Endothelial cell of umbilical vein (primary cell): ENCODE data around the gene SPNS2. TPM values are rescaled to one million over a fixed set of nuclear protein-coding genes. Genes with fewer than 3 reads are reported as not detected.

Source experiments
- BruUV-seq: library from RNA; stranded (reverse); fragments of 400-500 nt; replicated peaks from 2 replicates; lab custom pipeline; 2021; lab: Mats Ljungman, UMichigan
- CTCF ChIA-PET: fragments of 300-600, 350-600 bp; sonication (Branson Sonifier 250); formaldehyde crosslinking; loops from one replicate; lab custom pipeline; 2021; ENCODE audit warnings: antibody characterized with exemption, inconsistent platforms; lab: Charles Lee
- POLR2A ChIA-PET: fragments of 300-600, 350-600 bp; sonication (Branson Sonifier 250); formaldehyde crosslinking; loops from one replicate; lab custom pipeline; 2021; ENCODE audit warnings: antibody characterized with exemption, inconsistent platforms; lab: Charles Lee
- DNase-seq: peaks from one replicate; pipeline ENCODE4 v3.0.0-alpha.2; 2011; ENCODE audit warnings: low read depth, low spot score
- FAIRE-seq: peaks from 2 replicates; lab custom pipeline; 2011; peaks lifted over from hg19 to GRCh38; lab: Jason Lieb, UNC
- H2AFZ ChIP-seq: 2 replicates; pipeline ENCODE4 v1.6.0; 2012; ENCODE audit warnings: low read depth, low read length, control low read depth, inconsistent platforms
- H3K27ac ChIP-seq: 2 replicates; pipeline ENCODE4 v1.5.1; 2011; ENCODE audit warnings: low read depth, mild to moderate bottlenecking, control low read depth, low read length, moderate library complexity; ENCODE audit not compliant: insufficient read depth
- H3K27me3 ChIP-seq, 2 experiments: 2 replicates each; pipeline versions ENCODE4 v1.6.0 to v1.6.1; 2011; ENCODE audit warnings: low read length in 2 of 2, mixed read lengths in 1 of 2; ENCODE audit not compliant: control insufficient read depth in 2 of 2, insufficient read depth in 2 of 2
- H3K36me3 ChIP-seq, 2 experiments: 2 replicates in 1 of 2; 3 replicates in 1 of 2; pipeline ENCODE4 v1.5.1; 2011; ENCODE audit warnings: low read length in 2 of 2, mild to moderate bottlenecking in 1 of 2, moderate library complexity in 1 of 2; ENCODE audit not compliant: control insufficient read depth in 2 of 2, insufficient read depth in 2 of 2; ENCODE audit errors: extremely low read depth in 1 of 2
- H3K4me1 ChIP-seq: 3 replicates; pipeline ENCODE4 v1.5.1; 2011; ENCODE audit warnings: mild to moderate bottlenecking, low read length; ENCODE audit not compliant: control insufficient read depth, insufficient read depth; ENCODE audit errors: extremely low read depth
- H3K4me2 ChIP-seq: 2 replicates; pipeline ENCODE4 v1.6.1; 2011; ENCODE audit warnings: low read length, control low read depth, mixed read lengths; ENCODE audit not compliant: insufficient read depth
- H3K4me3 ChIP-seq, 3 experiments: fragments of 200-600 bp in 1 of 3; sonication (generic), shearing (Covaris generic) in 1 of 3; replicated peaks in 1 of 3; 2 replicates each; pipeline ENCODE4 v1.5.1; 2011 to 2016; ENCODE audit warnings: control low read depth in 3 of 3, low read length in 3 of 3, mild to moderate bottlenecking in 2 of 3, inconsistent platforms in 1 of 3, low read depth in 1 of 3, moderate library complexity in 1 of 3; ENCODE audit not compliant: insufficient read depth in 1 of 3
- H3K79me2 ChIP-seq: 2 replicates; pipeline ENCODE4 v1.6.0; 2012; ENCODE audit warnings: low read length, inconsistent platforms; ENCODE audit not compliant: control insufficient read depth, insufficient read depth
- H3K9ac ChIP-seq: replicated peaks from 2 replicates; pipeline ENCODE3; 2011; ENCODE audit warnings: low read length, control low read depth; ENCODE audit not compliant: insufficient read depth; ENCODE audit errors: extremely low read depth
- H3K9me1 ChIP-seq: replicated peaks from 3 replicates; pipeline ENCODE4 v1.6.0; 2011; ENCODE audit warnings: mild to moderate bottlenecking, low read length; ENCODE audit not compliant: control insufficient read depth, insufficient read depth; ENCODE audit errors: extremely low read depth
- H3K9me3 ChIP-seq: replicated peaks from 2 replicates; pipeline ENCODE4 v1.5.1; 2012; ENCODE audit warnings: low read length, inconsistent platforms; ENCODE audit not compliant: control insufficient read depth, insufficient read depth
- H4K20me1 ChIP-seq: replicated peaks from 2 replicates; pipeline ENCODE3; 2011; ENCODE audit warnings: mild to moderate bottlenecking, low read length; ENCODE audit not compliant: control insufficient read depth, insufficient read depth; ENCODE audit errors: extremely low read depth
- EZH2 ChIP-seq: IDR thresholded peaks from 2 replicates; pipeline ENCODE4 v1.6.1; 2012; ENCODE audit warnings: borderline replicate concordance, low read depth, mild to moderate bottlenecking, moderate library complexity, low read length, inconsistent platforms; ENCODE audit not compliant: severe bottlenecking
- FOS ChIP-seq: IDR thresholded peaks from 2 replicates; pipeline ENCODE4 v1.6.1; 2011; ENCODE audit warnings: mild to moderate bottlenecking, low read length, moderate library complexity, borderline replicate concordance; ENCODE audit not compliant: insufficient read depth
- GATA2 ChIP-seq: IDR thresholded peaks from 2 replicates; pipeline ENCODE4 v1.7.0; 2011; ENCODE audit warnings: low read depth, mild to moderate bottlenecking, moderate library complexity, mixed read lengths, low read length; ENCODE audit not compliant: insufficient read length, insufficient read depth
- JUN ChIP-seq: IDR thresholded peaks from 2 replicates; pipeline ENCODE4 v1.6.1; 2011; ENCODE audit warnings: borderline replicate concordance, low read depth; ENCODE audit not compliant: insufficient read length, insufficient read depth
- MYC ChIP-seq: IDR thresholded peaks from one replicate; pipeline ENCODE4 v1.6.1; 2011; ENCODE audit warnings: mild to moderate bottlenecking, low read depth, low read length
- POLR2A ChIP-seq: IDR thresholded peaks from 2 replicates; pipeline ENCODE4 v1.6.1; 2012; ENCODE audit warnings: low read depth, mild to moderate bottlenecking, control low read depth, low read length
- POLR2AphosphoS5 ChIP-seq: IDR thresholded peaks from 2 replicates; pipeline ENCODE4 v1.6.1; 2012; ENCODE audit warnings: low read depth, mild to moderate bottlenecking, control low read depth, low read length, moderate library complexity; ENCODE audit not compliant: insufficient read depth
- dilution Hi-C: fragments of 300-500 bp; cut with MboI; formaldehyde crosslinking; loops from one replicate; pipeline ENCODE4 v1.15.0; 2019; ENCODE audit warnings: low sequenced_read_pairs; ENCODE audit not compliant: extremely low pct_ligation_motif_present
- intact Hi-C: fragments of 100-400 bp; cut with micrococcal nuclease; formaldehyde crosslinking; loops from one replicate; pipeline ENCODE4 v1.10.0; 2022
- polyA plus RNA-seq, 4 experiments: library from polyadenylated mRNA; depleted of rRNA in 3 of 4; stranded (reverse) in 3 of 4; unstranded in 1 of 4; fragments of >200 nt; gene quantifications; 2 replicates each; pipeline versions ENCODE4 v1.2.1 to v1.2.3, GENCODE V29; 2011 to 2012; ENCODE audit warnings: missing spikeins in 1 of 4
- total RNA-seq: library from RNA; stranded (reverse); gene quantifications from 2 replicates; pipeline ENCODE4 v1.2.3, GENCODE V29; 2021
- TF ChIP-seq, protein P1 (sequence below): IDR thresholded peaks from 2 replicates; pipeline ENCODE4 v1.6.1; 2011; ENCODE audit not compliant: insufficient read depth, insufficient read length
- TF ChIP-seq, protein P2 (sequence below), 2 donors: IDR thresholded peaks; 1 replicate in 1 of 2; 2 replicates in 1 of 2; pipeline ENCODE4 v1.5.1; 2011; ENCODE audit warnings: low read length in 2 of 2, mild to moderate bottlenecking in 2 of 2, moderate library complexity in 2 of 2, control low read depth in 1 of 2, inconsistent platforms in 1 of 2, low read depth in 1 of 2; ENCODE audit not compliant: insufficient read depth in 1 of 2; ENCODE audit errors: extremely low read depth in 1 of 2

The SPNS2 gene
- total and polyA plus RNA-seq, 2 donors (not counting 3 experiments of a cell fraction or from before 2014, with no cell fraction given): 70.2 to 77.3 TPM

DNA sequence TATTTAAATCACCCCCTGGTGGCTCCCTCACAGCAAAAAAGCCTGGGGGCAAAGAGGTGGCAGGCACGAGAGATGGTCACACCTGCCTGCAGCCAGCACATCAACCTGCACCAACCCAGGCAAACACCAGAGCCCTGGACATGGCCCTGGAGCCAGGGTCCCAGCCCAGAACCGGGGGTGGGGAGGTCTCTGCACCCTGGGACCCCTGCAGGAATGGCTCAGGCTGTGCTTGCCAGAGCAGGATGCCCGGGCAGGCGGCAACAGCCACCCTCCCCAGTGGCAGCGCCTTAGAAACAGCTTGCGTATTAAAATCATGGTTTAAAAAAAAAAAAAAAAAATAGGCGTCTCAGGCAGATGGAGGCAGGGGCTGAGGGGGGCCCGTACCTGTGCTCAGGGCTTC, 40.3 kb downstream of the SPNS2 start:
- dilution Hi-C loops: no loop called here
- Histone ChIP-seq H3K27ac (no peak overlapping the region), H3K36me3 (peaks cover 5 to 38% of the 10 kb centered on the region in 2 experiments), H3K9me1 (no peaks in the 10 kb centered on the region), H2AFZ (no peak overlapping the region), H3K4me1 (peaks cover 52% of the 10 kb centered on the region), H4K20me1 (no peaks in the 10 kb centered on the region), H3K9ac (no peak overlapping the region), H3K4me3 (no peak overlapping the region), H3K9me3 (no peaks in the 10 kb centered on the region), H3K4me2 (no peak overlapping the region), H3K27me3 (no peaks in the 10 kb centered on the region), H3K79me2 (no peaks in the 10 kb centered on the region)
- TF ChIP-seq MYC: no peak
- TF ChIP-seq, protein P1, sequence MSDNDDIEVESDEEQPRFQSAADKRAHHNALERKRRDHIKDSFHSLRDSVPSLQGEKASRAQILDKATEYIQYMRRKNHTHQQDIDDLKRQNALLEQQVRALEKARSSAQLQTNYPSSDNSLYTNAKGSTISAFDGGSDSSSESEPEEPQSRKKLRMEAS: no peak
- no peak for TF ChIP-seq POLR2AphosphoS5
- TF ChIP-seq JUN: no peak
- TF ChIP-seq, protein P2, sequence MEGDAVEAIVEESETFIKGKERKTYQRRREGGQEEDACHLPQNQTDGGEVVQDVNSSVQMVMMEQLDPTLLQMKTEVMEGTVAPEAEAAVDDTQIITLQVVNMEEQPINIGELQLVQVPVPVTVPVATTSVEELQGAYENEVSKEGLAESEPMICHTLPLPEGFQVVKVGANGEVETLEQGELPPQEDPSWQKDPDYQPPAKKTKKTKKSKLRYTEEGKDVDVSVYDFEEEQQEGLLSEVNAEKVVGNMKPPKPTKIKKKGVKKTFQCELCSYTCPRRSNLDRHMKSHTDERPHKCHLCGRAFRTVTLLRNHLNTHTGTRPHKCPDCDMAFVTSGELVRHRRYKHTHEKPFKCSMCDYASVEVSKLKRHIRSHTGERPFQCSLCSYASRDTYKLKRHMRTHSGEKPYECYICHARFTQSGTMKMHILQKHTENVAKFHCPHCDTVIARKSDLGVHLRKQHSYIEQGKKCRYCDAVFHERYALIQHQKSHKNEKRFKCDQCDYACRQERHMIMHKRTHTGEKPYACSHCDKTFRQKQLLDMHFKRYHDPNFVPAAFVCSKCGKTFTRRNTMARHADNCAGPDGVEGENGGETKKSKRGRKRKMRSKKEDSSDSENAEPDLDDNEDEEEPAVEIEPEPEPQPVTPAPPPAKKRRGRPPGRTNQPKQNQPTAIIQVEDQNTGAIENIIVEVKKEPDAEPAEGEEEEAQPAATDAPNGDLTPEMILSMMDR (IDR thresholded peaks at IDR 0.05; ENCODE audit: extremely low read depth in 1 of 2, insufficient read depth in 1 of 2, low read depth in 1 of 2, low read length in 2 of 2): no peak
- TF ChIP-seq FOS: no peak
- TF ChIP-seq GATA2: no peak
- TF ChIP-seq EZH2: no peak
- TF ChIP-seq POLR2A: no peak
- POLR2A ChIA-PET: interaction anchor here (0.5 to 2.4 kb wide), 3 partner anchors 18 to 1687 kb away, joined by 4 to 8 read pairs (median 5); partner anchors contain the start of gene SPNS2
- FAIRE-seq (no peak), DNase-seq (no peak)
- intact Hi-C loops: no loop called here
- CTCF ChIA-PET: interaction anchor here (1.2 to 6.7 kb wide), 8 partner anchors 12 to 126 kb away, joined by 3 to 31 read pairs (median 6); partner anchors contain the start of genes MYBBP1A and SPNS2
- BruUV-seq: no TSS peak
